Endometrial microvascular endothelial cells (primary cell): ENCODE data around the gene THAP12. TPM values are rescaled to one million over a fixed set of nuclear protein-coding genes. Genes with fewer than 3 reads are reported as not detected.

ENCODE experiments used
- in situ Hi-C: cut with HindIII; loops from 2 replicates; pipeline ENCODE4 v1.10.0; 2017; ENCODE audit warnings: low sequenced_read_pairs, low pct_unique_long_range_greater_than_20kb; ENCODE audit errors: inconsistent ontology term
- total RNA-seq: library from RNA; depleted of rRNA; stranded (reverse); fragments of >200 nt; gene quantifications from one replicate; pipeline ENCODE4 v1.2.3, GENCODE V29; 2015; ENCODE audit errors: inconsistent ontology term

The THAP12 gene
- total RNA-seq, 1 donor from 2014 or later, result 30.8 TPM

DNA sequence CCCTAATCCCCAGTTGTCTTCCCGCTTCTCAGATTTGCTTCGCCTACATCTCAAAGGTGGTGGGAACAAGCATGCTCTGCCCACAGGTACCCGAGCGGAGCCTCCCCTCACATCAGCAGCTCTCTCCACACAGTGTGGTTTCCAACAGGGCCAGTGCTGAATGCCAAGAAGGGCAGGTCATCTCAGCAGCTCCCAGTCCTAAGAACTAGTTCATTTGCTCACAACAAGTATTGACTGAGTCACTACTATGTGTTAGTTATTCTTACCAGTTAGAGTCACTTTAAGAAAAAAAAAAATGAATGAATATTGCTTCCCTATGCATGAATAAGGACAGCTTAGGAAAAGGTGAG lies 66.2 kb downstream of the THAP12 start:
- in situ Hi-C loops, result no loop called here

DNA sequence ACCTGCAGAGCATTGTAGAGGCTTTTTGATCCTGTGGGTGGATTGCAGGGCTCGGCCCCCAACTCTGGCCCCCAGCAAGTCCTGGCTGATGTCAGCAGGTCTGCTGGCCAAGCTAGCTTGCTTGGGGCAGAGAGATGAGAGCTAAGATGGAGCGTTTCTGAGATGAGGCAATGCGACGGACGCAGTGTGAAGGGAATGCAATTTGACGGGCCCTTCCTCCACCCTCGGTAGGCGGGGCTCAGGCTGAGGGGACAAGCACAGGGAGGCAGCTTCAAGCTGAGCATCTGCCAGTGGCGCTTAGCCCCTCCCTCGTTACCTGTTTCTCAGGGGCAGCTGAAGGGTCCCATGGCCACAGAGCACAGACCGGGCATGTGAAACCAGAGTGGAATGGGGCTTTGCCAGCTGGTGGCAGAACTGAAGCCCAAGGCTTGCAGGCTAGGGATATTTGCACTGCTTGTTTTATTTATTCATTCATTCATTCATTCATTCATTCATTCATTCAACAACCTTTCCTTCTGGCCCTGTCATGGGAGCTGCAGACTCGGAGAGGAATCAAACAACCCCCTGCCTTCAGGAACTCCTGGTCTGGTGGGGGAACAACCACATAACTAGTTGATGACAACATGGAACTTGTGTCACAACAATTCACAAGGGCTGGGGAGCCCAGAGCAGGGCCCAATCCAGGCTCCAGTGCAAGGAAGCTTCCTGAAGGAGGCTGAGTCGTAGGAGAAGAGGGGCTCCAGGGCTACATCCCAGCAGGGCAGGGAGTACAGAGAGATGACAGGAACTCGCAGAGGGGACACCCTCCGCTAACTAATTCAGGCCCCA lies 66.8 kb downstream of the THAP12 start:
- in situ Hi-C loops, result no loop called here

DNA sequence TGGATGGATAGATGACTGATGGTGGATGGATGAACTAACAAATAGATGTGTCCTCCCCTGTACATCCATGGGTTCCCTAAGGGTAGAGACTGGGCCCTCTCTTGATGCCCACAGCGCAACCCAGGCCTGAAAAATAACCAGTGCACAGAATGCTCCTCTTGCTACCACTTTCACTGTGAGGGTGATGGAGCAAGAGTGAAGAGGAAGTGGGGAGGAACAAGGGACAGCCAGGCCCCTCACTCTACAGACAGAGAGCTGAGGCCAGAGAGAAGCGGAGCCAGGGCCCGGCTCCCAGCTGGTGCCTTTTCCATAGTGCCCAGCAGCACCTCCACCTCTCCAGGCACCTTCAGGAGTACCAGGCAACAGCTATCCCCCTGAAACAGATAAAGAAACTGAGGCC lies 67.7 kb downstream of the THAP12 start:
- in situ Hi-C loops, result no loop called here

DNA sequence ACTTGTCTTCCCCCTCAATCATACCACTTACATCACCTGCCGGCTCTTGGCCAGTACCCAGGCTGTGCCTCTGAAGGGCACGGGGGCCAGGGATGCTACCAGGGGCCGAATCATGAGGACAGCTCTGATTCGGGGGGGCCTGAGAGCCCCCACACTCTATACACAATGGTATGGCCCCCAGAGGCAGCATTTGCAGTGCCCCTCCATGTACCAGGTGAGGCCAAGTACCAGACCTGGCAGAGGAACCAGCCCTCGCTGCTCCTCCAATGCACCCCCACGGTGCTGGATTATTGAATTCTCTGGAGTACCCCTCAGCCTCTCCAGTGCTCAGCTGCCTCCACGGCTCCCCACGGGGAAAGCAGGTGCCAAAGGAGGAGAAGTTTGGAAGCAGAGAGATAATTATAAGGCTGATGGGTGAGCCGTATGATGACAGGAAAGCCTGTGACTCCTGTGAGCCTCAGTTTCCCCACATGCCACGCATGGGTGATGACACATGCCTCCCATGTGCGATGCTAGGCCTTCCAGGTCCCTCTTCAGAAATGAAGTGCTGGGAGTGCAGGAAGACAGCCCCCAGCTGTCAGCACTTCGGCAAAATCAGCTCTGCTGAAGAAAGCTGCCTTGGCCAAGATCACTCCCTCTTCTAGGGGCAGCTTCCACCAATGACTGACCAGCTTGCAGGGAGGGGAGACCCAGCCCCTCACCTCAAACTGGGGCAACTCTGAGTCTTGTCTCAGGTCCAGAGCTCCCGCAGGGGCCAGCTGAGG lies 69.9 kb downstream of the THAP12 start:
- in situ Hi-C loops, result no loop called here

DNA sequence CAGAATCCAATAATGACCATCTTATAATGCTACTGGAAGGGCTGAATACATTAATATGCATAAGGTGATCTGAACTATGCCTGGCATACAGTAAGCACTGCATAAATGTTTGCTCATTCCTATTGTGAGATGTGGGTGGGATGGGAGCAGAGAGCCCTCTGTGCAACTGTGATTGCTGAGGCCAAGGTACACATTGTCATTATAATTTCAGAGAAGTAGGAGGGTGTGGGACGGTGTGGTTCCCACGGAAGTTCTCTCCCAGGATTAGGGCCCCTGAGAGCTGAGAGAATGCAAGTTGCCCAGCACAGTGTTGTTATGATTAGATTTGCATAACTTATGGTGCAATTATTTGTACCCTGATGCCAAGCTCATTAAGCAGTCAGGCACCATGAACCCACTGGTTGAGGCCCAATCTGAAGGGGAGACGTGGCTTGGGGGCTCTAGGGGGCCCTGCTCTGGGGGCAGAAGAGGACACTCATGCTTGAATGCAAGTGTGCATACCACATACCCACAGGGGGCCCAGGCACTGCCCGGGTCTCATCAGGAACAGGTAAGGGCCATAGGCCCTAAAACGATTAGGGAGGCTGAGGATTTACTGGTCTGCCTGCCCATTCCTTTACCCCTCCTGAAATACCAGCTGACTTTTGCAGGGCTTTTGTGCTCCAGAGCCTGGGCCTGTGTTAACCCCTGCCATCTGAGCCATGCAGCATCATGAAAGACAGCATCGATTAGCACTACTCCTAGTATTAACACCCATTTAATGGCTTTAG lies 72.8 kb downstream of the THAP12 start:
- in situ Hi-C loops, result no loop called here

DNA sequence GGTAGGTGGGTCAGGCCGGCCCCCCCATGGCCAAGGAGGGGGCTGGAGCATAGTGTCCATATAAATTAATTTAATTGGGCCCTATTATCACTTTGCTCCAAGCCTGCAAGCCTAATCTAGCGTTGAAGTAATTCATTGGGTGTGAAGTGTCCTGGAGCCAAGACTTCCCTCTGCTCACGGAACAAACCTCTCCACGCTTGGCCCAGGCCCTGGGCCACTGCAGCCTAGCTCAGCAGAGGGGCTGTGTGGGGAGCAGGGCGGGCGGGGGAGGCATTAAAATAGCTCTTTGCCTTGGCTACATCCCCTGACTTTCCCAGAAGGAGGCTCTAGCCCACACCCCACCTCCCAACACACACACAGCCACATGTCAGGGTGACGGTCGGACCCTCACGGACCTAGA lies 73.5 kb downstream of the THAP12 start:
- in situ Hi-C loops, result no loop called here

DNA sequence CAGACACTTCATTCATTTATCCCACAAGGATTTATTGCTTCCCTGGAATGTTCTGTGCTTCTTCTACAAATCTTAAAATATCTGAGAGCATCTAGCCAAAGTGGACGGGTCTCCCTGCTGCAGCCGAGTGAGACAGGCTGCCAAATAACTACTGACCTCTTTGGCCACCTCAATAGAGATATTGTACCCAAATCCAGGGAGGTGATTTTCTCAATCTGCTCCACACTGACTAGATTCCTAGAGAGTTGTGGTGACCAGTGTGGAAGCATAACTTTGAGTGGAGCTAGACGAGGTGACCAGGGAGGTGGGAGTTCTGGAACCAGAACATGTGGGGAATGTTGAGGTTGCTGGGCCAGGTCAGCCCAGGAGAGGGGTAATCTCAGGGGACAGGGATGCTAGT lies 77.5 kb downstream of the THAP12 start:
- in situ Hi-C loops, result no loop called here

DNA sequence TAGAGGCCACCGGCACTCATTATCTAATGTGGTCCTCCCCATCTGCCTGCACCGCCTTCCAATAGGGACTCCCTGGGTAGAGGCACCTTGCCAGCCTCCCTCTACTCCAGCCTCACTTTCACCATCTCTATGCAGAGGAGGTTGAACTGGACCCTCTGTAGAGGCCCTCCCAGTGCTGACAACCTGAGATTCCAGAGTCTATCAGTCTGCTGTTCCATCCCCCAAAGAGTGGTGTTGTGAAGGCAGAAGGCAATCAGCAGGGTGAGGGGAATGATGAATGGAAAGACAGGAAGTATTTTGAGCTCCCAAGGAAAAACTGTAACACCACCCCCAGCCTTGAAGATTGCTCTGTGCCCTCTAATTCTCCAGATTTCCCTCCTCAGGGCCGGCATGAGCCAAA lies 77.9 kb downstream of the THAP12 start:
- in situ Hi-C loops, result no loop called here

Other genes starting within 250 kb of the THAP12 start
- not detected for gene WNT11, start 174.6 kb downstream of the THAP12 start, total RNA-seq
- 2.4 TPM for gene GVQW3, start 191 bp upstream of the THAP12 start, total RNA-seq
- 20.9 TPM for gene EMSY, start 63.9 kb upstream of the THAP12 start, total RNA-seq